Measurements from ENCODE around the gene F2RL3.
"Not testable (repeated sequence)": the region's sequence is repeated elsewhere in the genome, so short reads cannot be mapped to it uniquely, and the experiment has no call there.

The F2RL3 gene

GRCh38 chr19:16888629-16889365 is at the start of gene F2RL3:
Gene F2RL3, plus strand, starts transcription at chr19:16888999. Its CDS starts 191 bp downstream, at chr19:16889190.
- DNase-seq = no peak

- no peak for DNase-seq
Observed at GRCh38 chr19:16841391-16841926, 47.3 kb upstream of the F2RL3 start.

GRCh38 chr19:16846901-16847300 is 41.9 kb upstream of the F2RL3 start:
- DNase-seq = no peak

GRCh38 chr19:16847430-16847829 is 41.4 kb upstream of the F2RL3 start:
- no peak for DNase-seq

- DNase-seq = no peak
Observed at GRCh38 chr19:16849168-16849567, 39.6 kb upstream of the F2RL3 start.

- DNase-seq = no peak
Observed at GRCh38 chr19:16850133-16850532, 38.7 kb upstream of the F2RL3 start.

GRCh38 chr19:16851031-16851712 is 37.6 kb upstream of the F2RL3 start:
- DNase-seq = no peak

GRCh38 chr19:16853066-16853465 is 35.7 kb upstream of the F2RL3 start:
- DNase-seq = no peak

- no peak for DNase-seq
Observed at GRCh38 chr19:16856091-16856490, 32.7 kb upstream of the F2RL3 start.

GRCh38 chr19:16859626-16860025 is 29.2 kb upstream of the F2RL3 start:
- no peak for DNase-seq

- no peak for DNase-seq
Observed at GRCh38 chr19:16860118-16860517, 28.7 kb upstream of the F2RL3 start.

GRCh38 chr19:16861011-16861410 is 27.8 kb upstream of the F2RL3 start:
- no peak for DNase-seq

GRCh38 chr19:16861834-16862233 is 27.0 kb upstream of the F2RL3 start:
- DNase-seq = no peak

- no peak for DNase-seq
Observed at GRCh38 chr19:16862826-16863415, 25.9 kb upstream of the F2RL3 start.

- no peak for DNase-seq
Observed at GRCh38 chr19:16867211-16867610, 21.6 kb upstream of the F2RL3 start.

- DNase-seq = no peak
Observed at GRCh38 chr19:16868423-16869130, 20.2 kb upstream of the F2RL3 start.

GRCh38 chr19:16869331-16869972 is 19.3 kb upstream of the F2RL3 start:
- no peak for DNase-seq

- DNase-seq = no peak
Observed at GRCh38 chr19:16871871-16872270, 16.9 kb upstream of the F2RL3 start.

- no peak for DNase-seq
Observed at GRCh38 chr19:16872728-16873127, 16.1 kb upstream of the F2RL3 start.

- no peak for DNase-seq
Observed at GRCh38 chr19:16873594-16873993, 15.2 kb upstream of the F2RL3 start.

- DNase-seq = no peak
Observed at GRCh38 chr19:16874250-16874977, 14.4 kb upstream of the F2RL3 start.

GRCh38 chr19:16874978-16875299 is 13.9 kb upstream of the F2RL3 start:
- DNase-seq = not testable (repeated sequence)

All from activated gamma-delta T cell treated with Interleukin-2 at 50 U/mL for 16 hours (primary cell).